Heart left ventricle (tissue), 16 donors: ENCODE measurements around the gene HSD11B2. TPM values are rescaled to one million over a fixed set of nuclear protein-coding genes. Genes with fewer than 3 reads are reported as not detected.

Experiments used
- ATAC-seq, 4 donors: fragments of 200-7000 bp; cut with Tn5 transposase; one replicate each; pipeline ENCODE4 v1.9.1; 2020 to 2022; ENCODE audit warnings: moderate library complexity in 4 of 4, mild to moderate bottlenecking in 3 of 4, moderate number of reproducible peaks in 1 of 4
- DNase-seq, 5 donors: peaks; one replicate each; pipeline ENCODE4 v3.0.0-alpha.2; 2020
- H3K27ac ChIP-seq, 12 donors: fragments of 200-600 bp; sonication (generic) in 4 of 12; one replicate each; pipeline versions ENCODE4 v1.5.0 to v1.8.0; 2016 to 2022; ENCODE audit warnings: mild to moderate bottlenecking in 2 of 12
- H3K27me3 ChIP-seq, 9 donors: fragments of 200-600 bp; sonication (generic) in 2 of 9; one replicate each; pipeline versions ENCODE4 v1.5.1 to v1.8.0; 2016 to 2022; ENCODE audit warnings: mild to moderate bottlenecking in 3 of 9
- H3K36me3 ChIP-seq, 9 donors: fragments of 200-600 bp; sonication (generic) in 2 of 9; one replicate each; pipeline versions ENCODE4 v1.5.0 to v1.8.0; 2018 to 2022; ENCODE audit warnings: mild to moderate bottlenecking in 2 of 9
- H3K4me1 ChIP-seq, 12 donors: fragments of 200-600 bp; sonication (generic) in 4 of 12; one replicate each; pipeline versions ENCODE4 v1.5.0 to v1.8.0; 2016 to 2022; ENCODE audit warnings: mild to moderate bottlenecking in 3 of 12
- H3K4me3 ChIP-seq, 12 donors: fragments of 200-600 bp; sonication (generic) in 4 of 12; one replicate each; pipeline versions ENCODE4 v1.5.0 to v1.8.0; 2017 to 2022; ENCODE audit warnings: mild to moderate bottlenecking in 9 of 12, moderate library complexity in 4 of 12
- H3K9me3 ChIP-seq, 12 donors: fragments of 200-600 bp; sonication (generic) in 4 of 12; one replicate each; pipeline versions ENCODE4 v1.5.0 to v1.8.0; 2016 to 2022; ENCODE audit warnings: mild to moderate bottlenecking in 1 of 12
- CTCF ChIP-seq, 12 donors: fragments of 200-600 bp; sonication (generic) in 4 of 12; IDR thresholded peaks; one replicate each; pipeline versions ENCODE4 v1.5.0 to v1.8.0; 2018 to 2022; ENCODE audit warnings: antibody characterized with exemption in 12 of 12, mild to moderate bottlenecking in 5 of 12
- POLR2A ChIP-seq, 2 donors: fragments of 450-650 bp; IDR thresholded peaks; one replicate each; pipeline ENCODE4 v1.6.1; 2017; ENCODE audit warnings: antibody characterized with exemption in 2 of 2, mild to moderate bottlenecking in 2 of 2, moderate library complexity in 2 of 2
- WGBS, 4 donors: extraction: QIAGEN DNeasy Blood & Tissue Kit in 2 of 4; methylation state at CpG; one replicate each; pipeline versions ENCODE4 v1.1.5 to v1.1.7; 2013 to 2018; 5-methylcytosine and 5-hydroxymethylcytosine counted together
- intact Hi-C, 10 donors: fragments of 100-400 bp; cut with DNase I; formaldehyde crosslinking; loops; one replicate each; pipeline versions ENCODE4 v1.11.1 to v1.14.2; 2022
- polyA plus RNA-seq, 2 donors: library from polyadenylated mRNA; stranded (reverse); fragments of 200-250 nt; gene quantifications; one replicate each; pipeline ENCODE4 v1.2.3, GENCODE V29; 2013
- total RNA-seq, 9 donors: library from RNA; depleted of rRNA in 2 of 9; stranded (reverse); fragments of >200 nt in 2 of 9; fragmentation: NEBNext Ultra II Directional in 3 of 9; extraction: Animal tissue kit (Norgen Biotek cat#: 25700) in 3 of 9; gene quantifications; one replicate each; pipeline versions ENCODE4 v1.1.0 to v1.2.4, GENCODE V29; 2016 to 2023
- donor health status: ischemic (EF 13 %, LVEDD 7.1; RV severe dilation, severe dysfunction).
- donor health status: healthy with polysubstance abuse.
- donor health status: DM: no; HTN: yes; CAD: no.
- donor health status: DM: no; HTN: no; CAD: no.
- donor health status: ischemic (EF 25% LVEDD 6.9; RV normal size, moderate dysfunction).
- donor health status: ischemic (EF 25% LVEDD 5.7; RV mildly dilated, moderate dysfunction).
- donor health status: healthy.
- donor health status: DM: yes; HTN: yes; CAD: no.
- donor health status: ischemic (EF 35%, LVEDD 5.7; RV mildly dilated, moderate dysfunction).
- donor health status: nonischemic (EF 11% LVEDD 7.7; RV severe dilation, severe dysfunction).
- donor health status: DM: yes; HTN: yes; CAD: no.
- donor health status: PGD.
- donor health status: ischemic (EF 29% LVEDD 5.4; RV normal size, mild dysfunction).
- donor health status: nonischemic (EF 23%, LVEDD 6.1; RV moderate dilation, normal function).

Gene HSD11B2
- total and polyA plus RNA-seq, 11 donors = 0.15 to 1.00 (median 0.39) TPM; not detected in 1

GRCh38 chr16:67426950-67427349 lies 4.0 kb upstream of the HSD11B2 start:
- Histone ChIP-seq H3K4me1 (peaks cover 0 to 43% (median 15%) of the 10 kb centered on the region in 12 donors), H3K4me3 (no peak overlapping the region), H3K36me3 (no peaks in the 10 kb centered on the region), H3K27ac (peak overlapping the region in 4 of 12 donors; percentile 19 to 34 (median 24)), H3K9me3 (no peaks in the 10 kb centered on the region), H3K27me3 (peaks cover 0 to 35% (median 0%) of the 10 kb centered on the region in 9 donors)
- TF ChIP-seq POLR2A (IDR thresholded peaks at IDR 0.05) = no peak
- no peak for TF ChIP-seq CTCF (IDR thresholded peaks at IDR 0.05)
- WGBS, 4 donors = 55 to 79% (median 60%) methylated on average over 7 of the region's 7 CpGs
- intact Hi-C loops = loop anchor here in 4 of 10 donors (5.0 to 10.0 kb wide), 2 partner anchors 40 to 88 kb away; no protein-coding TSS in a partner anchor
- peak in 3 of 5 donors; percentile 57 to 60 (median 60) for DNase-seq
- ATAC-seq = peak in 2 of 4 donors; percentile 10 to 14

DNA sequence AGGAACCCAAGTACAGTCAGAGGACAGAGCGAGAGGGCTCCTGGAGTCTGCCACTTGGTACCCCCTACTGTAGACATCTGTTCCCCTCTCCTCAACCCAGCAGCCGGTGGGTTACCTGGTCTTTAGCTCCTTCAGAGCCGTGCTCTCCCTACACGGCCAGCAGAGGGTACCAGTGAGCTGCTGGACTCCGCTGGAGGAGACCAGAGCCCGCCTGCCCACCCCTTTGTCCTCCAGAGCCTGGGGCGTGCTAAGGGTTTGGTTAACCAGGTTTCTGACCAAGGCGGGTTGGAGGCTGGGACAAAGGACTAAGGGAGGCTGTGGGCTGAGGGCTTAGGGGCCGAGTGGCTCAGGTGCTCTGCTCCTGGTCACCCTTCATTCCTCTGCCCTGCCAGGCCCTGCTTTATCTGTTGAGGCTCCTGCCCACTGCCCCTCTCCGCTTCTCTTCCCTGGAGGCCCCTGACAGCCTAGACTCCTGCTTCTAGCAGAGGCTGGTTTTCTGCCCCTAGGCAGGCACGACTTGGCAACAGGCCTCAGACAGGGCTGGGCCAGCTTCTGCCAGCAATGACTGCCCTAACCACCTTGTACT lies 2.7 kb upstream of the HSD11B2 start:
- intact Hi-C loops = loop anchor here (1.0 to 10.0 kb wide), 8 partner anchors 35 to 87 kb away; no protein-coding TSS in a partner anchor
- H3K4me3 ChIP-seq = no peak overlapping the region
- no peaks in the 10 kb centered on the region for H3K36me3 ChIP-seq
- DNase-seq (peak; percentile 60 to 82 (median 70)), ATAC-seq (peak; percentile 55 to 85 (median 78))
- peak overlapping the region in 1 of 12 donors; percentile 18 for H3K27ac ChIP-seq
- H3K9me3 ChIP-seq = no peaks in the 10 kb centered on the region
- peaks cover 0 to 44% (median 15%) of the 10 kb centered on the region in 12 donors for H3K4me1 ChIP-seq
- peaks cover 0 to 35% (median 0%) of the 10 kb centered on the region in 9 donors for H3K27me3 ChIP-seq
- TF ChIP-seq POLR2A (IDR thresholded peaks at IDR 0.05) = no peak
- TF ChIP-seq CTCF (IDR thresholded peaks at IDR 0.05) = peak; percentile 68 to 92 (median 84)
- 23 to 30% (median 28%) methylated on average over 10 to 11 of the region's 11 CpGs for WGBS, 4 donors

DNA sequence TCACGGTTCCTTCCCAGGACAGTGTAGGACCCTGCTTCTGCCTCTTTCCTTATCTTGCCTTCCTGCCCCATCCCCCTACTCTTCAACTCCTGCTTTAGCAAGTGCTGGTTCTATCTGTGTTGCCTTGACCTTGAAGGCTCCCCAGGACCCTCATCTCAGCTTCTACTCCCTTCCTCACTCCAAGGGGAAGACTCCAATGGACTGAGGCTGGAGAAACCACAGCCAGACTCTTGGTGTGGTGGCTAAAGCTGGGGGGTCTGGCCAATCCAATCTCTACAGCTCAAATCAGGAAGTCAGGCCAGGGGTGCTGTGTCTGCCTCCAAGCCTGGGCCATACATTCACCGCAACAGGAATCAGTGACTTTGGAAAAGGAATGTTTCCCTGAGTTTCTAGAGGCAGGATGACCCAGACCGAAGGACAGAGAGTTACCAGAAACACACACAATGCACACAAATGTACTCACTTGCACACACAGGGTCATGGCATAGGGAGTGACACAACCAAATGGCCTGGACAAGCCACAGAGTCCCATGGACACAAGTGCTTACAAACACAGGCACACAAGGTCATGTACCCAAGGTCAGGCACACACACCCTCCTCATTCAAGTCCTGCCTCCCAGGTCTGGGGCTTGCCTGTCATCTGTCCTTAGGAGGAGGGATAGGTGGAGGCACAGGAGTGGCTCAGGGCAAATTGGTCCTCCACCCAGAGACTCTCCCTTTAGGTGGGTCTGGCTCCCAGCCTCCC lies 1.7 kb upstream of the HSD11B2 start:
- intact Hi-C loops = loop anchor here (2.0 to 10.0 kb wide), 6 partner anchors 34 to 86 kb away; no protein-coding TSS in a partner anchor
- ATAC-seq = no peak
- TF ChIP-seq CTCF (IDR thresholded peaks at IDR 0.05) (no peak), POLR2A (IDR thresholded peaks at IDR 0.05) (no peak)

More for the DNA sequence above, 1.7 kb upstream of the HSD11B2 start:
- Histone ChIP-seq H3K4me3 (no peak overlapping the region), H3K36me3 (no peaks in the 10 kb centered on the region), H3K4me1 (peaks cover 0 to 44% (median 15%) of the 10 kb centered on the region in 12 donors), H3K27ac (no peak overlapping the region), H3K9me3 (no peaks in the 10 kb centered on the region), H3K27me3 (peaks cover 0 to 34% (median 0%) of the 10 kb centered on the region in 9 donors)
- DNase-seq = no peak
- 83 to 100% (median 98%) methylated on average over 3 of the region's 3 CpGs for WGBS, 4 donors
